ENCODE results near the gene RRP8.

Gene RRP8

DNA sequence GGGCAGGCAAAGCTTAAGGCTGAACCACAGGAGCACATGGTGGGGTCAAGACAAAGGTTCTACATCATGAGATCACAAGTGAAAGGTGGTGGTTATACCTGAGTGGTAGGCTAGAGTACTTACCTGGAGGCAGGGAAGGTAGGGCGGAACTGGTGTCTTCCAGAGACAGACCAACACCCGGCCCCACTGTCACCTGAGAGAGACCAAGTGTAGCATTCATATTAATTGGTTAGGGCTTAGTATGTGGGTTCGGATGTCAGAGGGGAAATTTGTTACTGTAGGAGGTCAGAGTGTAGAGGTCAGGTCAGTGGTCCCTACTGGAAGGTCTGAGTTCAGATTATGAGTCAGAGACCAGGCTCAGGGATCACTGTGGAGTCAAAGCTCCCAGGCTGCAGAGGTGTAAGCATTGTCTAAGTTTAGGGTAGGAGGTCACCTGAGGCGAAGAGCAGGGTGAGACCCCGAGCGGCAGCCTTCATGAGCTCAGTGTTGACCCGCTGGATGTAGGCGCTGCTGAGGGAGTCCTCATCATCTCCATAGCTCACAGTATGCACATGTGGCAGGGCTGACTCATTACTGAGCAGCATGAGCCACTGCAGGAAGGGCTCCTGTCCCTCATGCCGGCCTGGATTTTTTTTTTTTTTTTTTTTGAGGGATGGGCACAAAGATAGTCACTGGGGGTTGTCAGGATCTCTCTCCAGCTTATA, 12.6 kb upstream of the RRP8 start:
- TF ChIP-seq, protein P1, sequence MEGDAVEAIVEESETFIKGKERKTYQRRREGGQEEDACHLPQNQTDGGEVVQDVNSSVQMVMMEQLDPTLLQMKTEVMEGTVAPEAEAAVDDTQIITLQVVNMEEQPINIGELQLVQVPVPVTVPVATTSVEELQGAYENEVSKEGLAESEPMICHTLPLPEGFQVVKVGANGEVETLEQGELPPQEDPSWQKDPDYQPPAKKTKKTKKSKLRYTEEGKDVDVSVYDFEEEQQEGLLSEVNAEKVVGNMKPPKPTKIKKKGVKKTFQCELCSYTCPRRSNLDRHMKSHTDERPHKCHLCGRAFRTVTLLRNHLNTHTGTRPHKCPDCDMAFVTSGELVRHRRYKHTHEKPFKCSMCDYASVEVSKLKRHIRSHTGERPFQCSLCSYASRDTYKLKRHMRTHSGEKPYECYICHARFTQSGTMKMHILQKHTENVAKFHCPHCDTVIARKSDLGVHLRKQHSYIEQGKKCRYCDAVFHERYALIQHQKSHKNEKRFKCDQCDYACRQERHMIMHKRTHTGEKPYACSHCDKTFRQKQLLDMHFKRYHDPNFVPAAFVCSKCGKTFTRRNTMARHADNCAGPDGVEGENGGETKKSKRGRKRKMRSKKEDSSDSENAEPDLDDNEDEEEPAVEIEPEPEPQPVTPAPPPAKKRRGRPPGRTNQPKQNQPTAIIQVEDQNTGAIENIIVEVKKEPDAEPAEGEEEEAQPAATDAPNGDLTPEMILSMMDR (IDR thresholded peaks at IDR 0.05; ENCODE audit: unreplicated experiment in 3 of 3) = no peak
- Mint-ChIP-seq H3K4me1 (no peaks in the 10 kb centered on the region), H3K27me3 (ENCODE audit: low read depth) (no peaks in the 10 kb centered on the region), H3K36me3 (ENCODE audit: low read depth) (peaks cover 10% of the 10 kb centered on the region), H3K27ac (no peak overlapping the region), H3K9me3 (no peaks in the 10 kb centered on the region), H3K4me3 (peak overlapping the region; percentile 4 to 56 (median 9))

GRCh38 chr11:6615046-6615445, 11.6 kb upstream of the RRP8 start:
- no peak overlapping the region for H3K4me3 Mint-ChIP-seq
- peaks cover 17% of the 10 kb centered on the region for H3K36me3 Mint-ChIP-seq (ENCODE audit: low read depth)
- no peaks in the 10 kb centered on the region for H3K9me3 Mint-ChIP-seq
- no peaks in the 10 kb centered on the region for H3K27me3 Mint-ChIP-seq (ENCODE audit: low read depth)
- TF ChIP-seq, protein P1 (IDR thresholded peaks at IDR 0.05; ENCODE audit: unreplicated experiment in 3 of 3) = no peak
- no peak overlapping the region for H3K27ac Mint-ChIP-seq
- no peaks in the 10 kb centered on the region for H3K4me1 Mint-ChIP-seq

DNA sequence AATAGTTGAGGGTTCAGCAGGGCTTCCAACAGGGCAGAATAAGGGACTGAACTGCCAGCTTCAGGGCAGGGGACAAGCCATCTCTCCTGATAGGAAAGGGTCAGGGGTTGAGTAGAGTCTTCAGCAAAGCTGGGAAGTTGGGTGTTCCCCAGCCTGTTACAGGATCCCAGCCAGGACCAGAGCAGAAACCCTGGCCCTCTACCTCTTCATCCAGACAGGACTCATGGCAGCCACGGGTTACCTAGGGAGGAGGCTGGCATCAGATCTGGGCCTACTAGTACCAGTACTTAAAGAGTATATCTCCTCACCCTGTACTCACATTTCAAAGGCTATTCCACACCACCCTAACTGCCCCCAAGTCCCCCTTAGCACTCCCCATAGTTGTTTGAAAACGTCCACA, 11.0 kb upstream of the RRP8 start:
- TF ChIP-seq, protein P1 (IDR thresholded peaks at IDR 0.05; ENCODE audit: unreplicated experiment in 3 of 3) = no peak
- H3K36me3 Mint-ChIP-seq (ENCODE audit: low read depth) = peaks cover 23% of the 10 kb centered on the region
- H3K4me1 Mint-ChIP-seq = no peaks in the 10 kb centered on the region
- peak overlapping the region in 1 of 3 experiments; percentile 7 for H3K4me3 Mint-ChIP-seq
- H3K9me3 Mint-ChIP-seq = no peaks in the 10 kb centered on the region
- H3K27me3 Mint-ChIP-seq (ENCODE audit: low read depth) = no peaks in the 10 kb centered on the region
- no peak overlapping the region for H3K27ac Mint-ChIP-seq

GRCh38 chr11:6613496-6613895, 10.1 kb upstream of the RRP8 start:
- Mint-ChIP-seq H3K9me3 (no peaks in the 10 kb centered on the region), H3K4me3 (no peak overlapping the region), H3K36me3 (ENCODE audit: low read depth) (peaks cover 32% of the 10 kb centered on the region), H3K27ac (no peak overlapping the region), H3K4me1 (no peaks in the 10 kb centered on the region), H3K27me3 (ENCODE audit: low read depth) (no peaks in the 10 kb centered on the region)
- TF ChIP-seq, protein P1 (IDR thresholded peaks at IDR 0.05; ENCODE audit: unreplicated experiment in 3 of 3) = no peak

GRCh38 chr11:6612213-6613041, 9.0 kb upstream of the RRP8 start, which contains the start of gene TAF10:
TSS of gene TAF10 (minus strand) at chr11:6612216. CDS start at chr11:6612189, 27 bp downstream.
- Mint-ChIP-seq H3K27me3 (ENCODE audit: low read depth) (no peaks in the 10 kb centered on the region), H3K36me3 (ENCODE audit: low read depth) (peaks cover 35% of the 10 kb centered on the region), H3K9me3 (no peaks in the 10 kb centered on the region), H3K27ac (peak within 1 kb of the TSS in 2 of 3 experiments; percentile 84 to 87), H3K4me3 (peak within 1 kb of the TSS; percentile 88 to 93 (median 90)), H3K4me1 (peaks cover 3% of the 10 kb centered on the region)
- TF ChIP-seq, protein P1 (IDR thresholded peaks at IDR 0.05; ENCODE audit: unreplicated experiment in 3 of 3) = peak; percentile 34 to 56 (median 48)

Data from nephron (organoid).